ENCODE results near the gene SLC16A4.
"Not testable (repeated sequence)": the region's sequence is repeated elsewhere in the genome, so short reads cannot be mapped to it uniquely, and the experiment has no call there.

Gene SLC16A4

GRCh38 chr1:110390692-110391245, at the start of gene SLC16A4:
Gene SLC16A4, minus strand, starts transcription at chr1:110391026. Its CDS starts 1,703 bp downstream, at chr1:110389323.
- no peak within 1 kb of the TSS for H3K9ac ChIP-seq

GRCh38 chr1:110439873-110440272, 49.0 kb upstream of the SLC16A4 start:
- H2AFZ ChIP-seq (ENCODE audit: low read depth); H3K79me2 ChIP-seq (ENCODE audit: insufficient read depth, low read depth); H3K27ac ChIP-seq; H3K4me2 ChIP-seq; H3K4me1 ChIP-seq (ENCODE audit: low read depth, poor library complexity, severe bottlenecking); H3K4me3 ChIP-seq (IDR thresholded peaks at IDR 0.05; ENCODE audit: insufficient read depth, low read depth, low read length); H3K27me3 ChIP-seq (ENCODE audit: insufficient read depth, low read depth); H3K9ac ChIP-seq; H4K20me1 ChIP-seq (ENCODE audit: insufficient read depth); H3K36me3 ChIP-seq (ENCODE audit: insufficient read depth): not testable (repeated sequence)

More at GRCh38 chr1:110390692-110391245, at the start of gene SLC16A4:
- H3K79me2 ChIP-seq (ENCODE audit: insufficient read depth, low read depth) = no peaks in the 10 kb centered on the region
- no peak within 1 kb of the TSS for H3K4me3 ChIP-seq (IDR thresholded peaks at IDR 0.05; ENCODE audit: insufficient read depth, low read depth, low read length)
- no peaks in the 10 kb centered on the region for H3K36me3 ChIP-seq (ENCODE audit: insufficient read depth)
- H4K20me1 ChIP-seq (ENCODE audit: insufficient read depth) = no peaks in the 10 kb centered on the region
- no peak for TF ChIP-seq CTCF (conservative IDR thresholded peaks at IDR 0.05; ENCODE audit: low read depth, low read length)
- no peaks in the 10 kb centered on the region for H3K4me1 ChIP-seq (ENCODE audit: low read depth, poor library complexity, severe bottlenecking)
- H3K4me2 ChIP-seq = no peak within 1 kb of the TSS
- H3K27me3 ChIP-seq (ENCODE audit: insufficient read depth, low read depth) = no peaks in the 10 kb centered on the region
- no peak within 1 kb of the TSS for H3K27ac ChIP-seq
- no peak within 1 kb of the TSS for H2AFZ ChIP-seq (ENCODE audit: low read depth)

GRCh38 chr1:110438893-110439292, 48.1 kb upstream of the SLC16A4 start:
- H3K9ac ChIP-seq = no peak overlapping the region
- H3K4me3 ChIP-seq (IDR thresholded peaks at IDR 0.05; ENCODE audit: insufficient read depth, low read depth, low read length) = no peak overlapping the region
- H3K4me2 ChIP-seq = no peak overlapping the region
- no peak for TF ChIP-seq CTCF (conservative IDR thresholded peaks at IDR 0.05; ENCODE audit: low read depth, low read length)
- no peak overlapping the region for H2AFZ ChIP-seq (ENCODE audit: low read depth)
- H3K27me3 ChIP-seq (ENCODE audit: insufficient read depth, low read depth) = no peaks in the 10 kb centered on the region
- H3K79me2 ChIP-seq (ENCODE audit: insufficient read depth, low read depth) = no peaks in the 10 kb centered on the region
- H3K36me3 ChIP-seq (ENCODE audit: insufficient read depth) = no peaks in the 10 kb centered on the region
- peaks cover 3% of the 10 kb centered on the region for H3K4me1 ChIP-seq (ENCODE audit: low read depth, poor library complexity, severe bottlenecking)
- H3K27ac ChIP-seq = no peak overlapping the region
- no peaks in the 10 kb centered on the region for H4K20me1 ChIP-seq (ENCODE audit: insufficient read depth)

GRCh38 chr1:110437645-110438299, 46.9 kb upstream of the SLC16A4 start:
- not testable (repeated sequence) for H3K4me3 ChIP-seq (IDR thresholded peaks at IDR 0.05; ENCODE audit: insufficient read depth, low read depth, low read length); H2AFZ ChIP-seq (ENCODE audit: low read depth); H3K9ac ChIP-seq; H3K4me2 ChIP-seq; H3K4me1 ChIP-seq (ENCODE audit: low read depth, poor library complexity, severe bottlenecking); H3K27ac ChIP-seq; H3K27me3 ChIP-seq (ENCODE audit: insufficient read depth, low read depth); H3K36me3 ChIP-seq (ENCODE audit: insufficient read depth); H4K20me1 ChIP-seq (ENCODE audit: insufficient read depth); H3K79me2 ChIP-seq (ENCODE audit: insufficient read depth, low read depth)

- no peaks in the 10 kb centered on the region for H3K79me2 ChIP-seq (ENCODE audit: insufficient read depth, low read depth)
- no peaks in the 10 kb centered on the region for H3K27me3 ChIP-seq (ENCODE audit: insufficient read depth, low read depth)
- no peaks in the 10 kb centered on the region for H3K36me3 ChIP-seq (ENCODE audit: insufficient read depth)
- H3K9ac ChIP-seq = no peak overlapping the region
- TF ChIP-seq CTCF (conservative IDR thresholded peaks at IDR 0.05; ENCODE audit: low read depth, low read length) = no peak
- H3K4me3 ChIP-seq (IDR thresholded peaks at IDR 0.05; ENCODE audit: insufficient read depth, low read depth, low read length) = no peak overlapping the region
- no peak overlapping the region for H3K27ac ChIP-seq
- H2AFZ ChIP-seq (ENCODE audit: low read depth) = no peak overlapping the region
- H3K4me1 ChIP-seq (ENCODE audit: low read depth, poor library complexity, severe bottlenecking) = peaks cover 6% of the 10 kb centered on the region
- H4K20me1 ChIP-seq (ENCODE audit: insufficient read depth) = no peaks in the 10 kb centered on the region
- no peak overlapping the region for H3K4me2 ChIP-seq
Measured at GRCh38 chr1:110436635-110437034, 45.8 kb upstream of the SLC16A4 start.
